ENCODE results near the gene PODNL1.
"Not testable (repeated sequence)": the region's sequence is repeated elsewhere in the genome, so short reads cannot be mapped to it uniquely, and the experiment has no call there.

Gene PODNL1

GRCh38 chr19:13938301-13939064, at the start of gene PODNL1:
Gene PODNL1, minus strand, starts transcription at chr19:13938417. Its CDS starts 236 bp downstream, at chr19:13938181.
- DNase-seq, result no peak

- no peak for DNase-seq
These were observed 49.1 kb upstream of the PODNL1 start for GRCh38 chr19:13987101-13987890.

GRCh38 chr19:13986348-13986904, 48.2 kb upstream of the PODNL1 start:
- DNase-seq, result peak; percentile 19

GRCh38 chr19:13985771-13986347, 47.6 kb upstream of the PODNL1 start:
- no peak for DNase-seq

- no peak for DNase-seq
These were observed 46.9 kb upstream of the PODNL1 start for GRCh38 chr19:13984875-13985741.

- no peak for DNase-seq
These were observed 46.0 kb upstream of the PODNL1 start for GRCh38 chr19:13984186-13984585.

GRCh38 chr19:13983213-13983889, 45.1 kb upstream of the PODNL1 start:
- DNase-seq, result no peak

- DNase-seq, result no peak
These were observed 44.6 kb upstream of the PODNL1 start for GRCh38 chr19:13982773-13983172.

GRCh38 chr19:13981988-13982501, 43.8 kb upstream of the PODNL1 start:
- no peak for DNase-seq

GRCh38 chr19:13981467-13981866, 43.2 kb upstream of the PODNL1 start:
- no peak for DNase-seq

GRCh38 chr19:13981021-13981420, 42.8 kb upstream of the PODNL1 start:
- DNase-seq, result no peak

- DNase-seq, result no peak
These were observed 42.1 kb upstream of the PODNL1 start for GRCh38 chr19:13980340-13980739.

- no peak for DNase-seq
These were observed 41.5 kb upstream of the PODNL1 start for GRCh38 chr19:13979686-13980085.

- no peak for DNase-seq
These were observed 41.0 kb upstream of the PODNL1 start for GRCh38 chr19:13979244-13979615.

GRCh38 chr19:13978351-13979243, 40.4 kb upstream of the PODNL1 start:
- no peak for DNase-seq

- no peak for DNase-seq
These were observed 39.6 kb upstream of the PODNL1 start for GRCh38 chr19:13977803-13978202.

GRCh38 chr19:13976446-13976845, 38.2 kb upstream of the PODNL1 start:
- DNase-seq, result no peak

- DNase-seq, result no peak
These were observed 37.7 kb upstream of the PODNL1 start for GRCh38 chr19:13975870-13976269.

- no peak for DNase-seq
These were observed 35.9 kb upstream of the PODNL1 start for GRCh38 chr19:13974073-13974472.

GRCh38 chr19:13973479-13973878, 35.3 kb upstream of the PODNL1 start:
- DNase-seq, result not testable (repeated sequence)

Measured in NCI-H2227 treated with DMSO at 0.1 percent for 48 hours (cell line).